Keratinocyte (primary cell): Measurements from ENCODE around the gene DPP10. TPM values are rescaled to one million over a fixed set of nuclear protein-coding genes. Genes with fewer than 3 reads are reported as not detected.

Experiments used
- DNase-seq: peaks from one replicate; pipeline ENCODE4 v3.0.0-alpha.2; 2011; ENCODE audit warnings: low read depth, missing footprints, low spot score
- FAIRE-seq: peaks from 2 replicates; lab custom pipeline; 2011; peaks lifted over from hg19 to GRCh38; lab: Jason Lieb, UNC
- H2AFZ ChIP-seq: 2 replicates; pipeline ENCODE4 v1.6.0; 2012; ENCODE audit warnings: low read length, control low read depth, inconsistent platforms; ENCODE audit not compliant: control insufficient read depth
- H3K27ac ChIP-seq: 2 replicates; pipeline ENCODE4 v1.5.1; 2011; ENCODE audit warnings: low read length; ENCODE audit not compliant: control insufficient read depth, insufficient read depth
- H3K27me3 ChIP-seq: 3 replicates; pipeline ENCODE4 v1.6.0; 2011; ENCODE audit warnings: low read length; ENCODE audit not compliant: control insufficient read depth, insufficient read depth; ENCODE audit errors: extremely low read depth
- H3K36me3 ChIP-seq, 2 experiments: 2 replicates in 1 of 2; 3 replicates in 1 of 2; pipeline ENCODE4 v1.5.1; 2011; ENCODE audit warnings: low read length in 2 of 2, mild to moderate bottlenecking in 1 of 2; ENCODE audit not compliant: control insufficient read depth in 2 of 2, insufficient read depth in 2 of 2; ENCODE audit errors: extremely low read depth in 1 of 2
- H3K4me1 ChIP-seq: 3 replicates; pipeline ENCODE4 v1.5.1; 2011; ENCODE audit warnings: low read length; ENCODE audit not compliant: control insufficient read depth, insufficient read depth; ENCODE audit errors: extremely low read depth
- H3K4me2 ChIP-seq: 3 replicates; pipeline ENCODE4 v1.6.0; 2011; ENCODE audit warnings: low read depth, low read length; ENCODE audit not compliant: control insufficient read depth, insufficient read depth; ENCODE audit errors: extremely low read depth
- H3K4me3 ChIP-seq, 3 experiments: fragments of 200-600 bp in 1 of 3; sonication (generic) in 1 of 3; 2 replicates in 2 of 3; 3 replicates in 1 of 3; pipeline ENCODE4 v1.5.1; 2011 to 2016; ENCODE audit warnings: low read length in 3 of 3, mild to moderate bottlenecking in 3 of 3, control low read depth in 2 of 3, inconsistent platforms in 1 of 3, low read depth in 1 of 3, mixed read lengths in 1 of 3, mixed run types in 1 of 3, moderate library complexity in 1 of 3; ENCODE audit not compliant: control insufficient read depth in 2 of 3, insufficient read depth in 2 of 3; ENCODE audit errors: extremely low read depth in 1 of 3
- H3K79me2 ChIP-seq: 2 replicates; pipeline ENCODE4 v1.6.0; 2012; ENCODE audit warnings: low read length; ENCODE audit not compliant: control insufficient read depth, insufficient read depth
- H3K9ac ChIP-seq: 3 replicates; pipeline ENCODE4 v1.6.0; 2011; ENCODE audit warnings: low read length; ENCODE audit not compliant: control insufficient read depth, insufficient read depth; ENCODE audit errors: extremely low read depth
- H3K9me1 ChIP-seq: 3 replicates; pipeline ENCODE4 v1.6.0; 2011; ENCODE audit warnings: low read length; ENCODE audit not compliant: control insufficient read depth, insufficient read depth; ENCODE audit errors: extremely low read depth
- H3K9me3 ChIP-seq: 2 replicates; pipeline ENCODE4 v1.5.1; 2012; ENCODE audit warnings: low read depth, low read length; ENCODE audit not compliant: control insufficient read depth
- H4K20me1 ChIP-seq: 3 replicates; pipeline ENCODE4 v1.6.0; 2011; ENCODE audit warnings: low read length; ENCODE audit not compliant: control insufficient read depth, insufficient read depth; ENCODE audit errors: extremely low read depth
- EZH2 ChIP-seq: IDR thresholded peaks from one replicate; pipeline ENCODE4 v1.6.1; 2012; ENCODE audit warnings: inconsistent platforms, mild to moderate bottlenecking, low read length, moderate library complexity
- dilution Hi-C: fragments of 300-500 bp; cut with MboI; formaldehyde crosslinking; loops from one replicate; pipeline ENCODE4 v1.7.0; 2020; ENCODE audit warnings: low sequenced_read_pairs; ENCODE audit not compliant: extremely low pct_ligation_motif_present
- polyA plus RNA-seq, 5 experiments: library from polyadenylated mRNA; depleted of rRNA in 3 of 5; stranded (reverse) in 3 of 5; stranded (forward) in 1 of 5; unstranded in 1 of 5; fragments of >200 nt; gene quantifications; 1 replicate in 1 of 5; 2 replicates in 3 of 5; 3 replicates in 1 of 5; pipeline versions ENCODE4 v1.2.1 to v1.2.3, GENCODE V29; 2011 to 2012; ENCODE audit warnings: missing spikeins in 2 of 5, low read depth in 1 of 5, low replicate concordance in 1 of 5
- TF ChIP-seq, protein P1 (sequence below), 3 experiments: IDR thresholded peaks in 1 of 3; conservative IDR thresholded peaks in 1 of 3; optimal IDR thresholded peaks in 1 of 3; 2 replicates in 2 of 3; 3 replicates in 1 of 3; pipeline versions ENCODE3 to v1.5.1; 2011; ENCODE audit warnings: low read length in 3 of 3, mild to moderate bottlenecking in 3 of 3, moderate library complexity in 2 of 3, control low read depth in 1 of 3, inconsistent platforms in 1 of 3; ENCODE audit not compliant: insufficient read depth in 2 of 3; ENCODE audit errors: extremely low read depth in 1 of 3

The DPP10 gene
- polyA plus RNA-seq, 1 donor (not counting 4 experiments of a cell fraction or from before 2014, with no cell fraction given), result not detected

DNA sequence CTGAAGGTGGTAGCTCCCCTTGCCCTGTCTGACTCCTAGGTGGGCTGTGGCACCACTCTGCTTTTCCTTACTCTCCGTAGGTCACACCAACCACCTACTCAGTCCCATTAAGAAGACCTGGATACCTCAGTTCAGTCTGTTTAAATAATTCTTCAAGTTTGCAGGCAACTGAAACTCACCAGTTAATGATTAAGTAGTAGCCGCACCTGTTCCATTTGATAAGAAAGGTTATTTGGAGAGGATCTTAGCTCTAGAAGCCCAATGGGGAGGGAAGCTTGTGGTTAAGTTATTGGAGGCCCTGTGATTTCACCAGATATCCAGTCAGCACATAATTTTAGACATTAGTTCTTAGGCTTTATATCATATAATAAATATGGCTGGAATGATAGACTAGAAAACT is 1193.0 kb downstream of the DPP10 start:
- Histone ChIP-seq H3K4me1 (no peaks in the 10 kb centered on the region), H3K27ac (no peak overlapping the region), H3K79me2 (no peaks in the 10 kb centered on the region), H3K27me3 (no peaks in the 10 kb centered on the region), H3K36me3 (no peaks in the 10 kb centered on the region), H3K9me3 (no peaks in the 10 kb centered on the region), H3K9me1 (no peaks in the 10 kb centered on the region), H3K9ac (no peak overlapping the region), H2AFZ (no peak overlapping the region), H3K4me2 (no peak overlapping the region), H4K20me1 (no peaks in the 10 kb centered on the region), H3K4me3 (no peak overlapping the region)
- TF ChIP-seq, protein P1, sequence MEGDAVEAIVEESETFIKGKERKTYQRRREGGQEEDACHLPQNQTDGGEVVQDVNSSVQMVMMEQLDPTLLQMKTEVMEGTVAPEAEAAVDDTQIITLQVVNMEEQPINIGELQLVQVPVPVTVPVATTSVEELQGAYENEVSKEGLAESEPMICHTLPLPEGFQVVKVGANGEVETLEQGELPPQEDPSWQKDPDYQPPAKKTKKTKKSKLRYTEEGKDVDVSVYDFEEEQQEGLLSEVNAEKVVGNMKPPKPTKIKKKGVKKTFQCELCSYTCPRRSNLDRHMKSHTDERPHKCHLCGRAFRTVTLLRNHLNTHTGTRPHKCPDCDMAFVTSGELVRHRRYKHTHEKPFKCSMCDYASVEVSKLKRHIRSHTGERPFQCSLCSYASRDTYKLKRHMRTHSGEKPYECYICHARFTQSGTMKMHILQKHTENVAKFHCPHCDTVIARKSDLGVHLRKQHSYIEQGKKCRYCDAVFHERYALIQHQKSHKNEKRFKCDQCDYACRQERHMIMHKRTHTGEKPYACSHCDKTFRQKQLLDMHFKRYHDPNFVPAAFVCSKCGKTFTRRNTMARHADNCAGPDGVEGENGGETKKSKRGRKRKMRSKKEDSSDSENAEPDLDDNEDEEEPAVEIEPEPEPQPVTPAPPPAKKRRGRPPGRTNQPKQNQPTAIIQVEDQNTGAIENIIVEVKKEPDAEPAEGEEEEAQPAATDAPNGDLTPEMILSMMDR (optimal IDR thresholded peaks at IDR 0.05 in 1 of 3, IDR thresholded peaks at IDR 0.05 in 1 of 3, conservative IDR thresholded peaks at IDR 0.05 in 1 of 3; ENCODE audit: extremely low read depth in 1 of 3, insufficient read depth in 2 of 3, low read length in 3 of 3), result no peak
- DNase-seq, result no peak
- dilution Hi-C loops, result no loop called here
- no peak for FAIRE-seq

GRCh38 chr2:115649731-115650130 is 1207.3 kb downstream of the DPP10 start:
- H3K9me1 ChIP-seq, result no peaks in the 10 kb centered on the region
- dilution Hi-C loops, result no loop called here

More at GRCh38 chr2:115649731-115650130, 1207.3 kb downstream of the DPP10 start:
- FAIRE-seq (no peak), DNase-seq (no peak)
- no peak overlapping the region for H3K9ac ChIP-seq
- H3K9me3 ChIP-seq, result peaks cover 2% of the 10 kb centered on the region
- H3K36me3 ChIP-seq, result no peaks in the 10 kb centered on the region
- H3K79me2 ChIP-seq, result no peaks in the 10 kb centered on the region
- no peaks in the 10 kb centered on the region for H3K27me3 ChIP-seq
- no peaks in the 10 kb centered on the region for H3K4me1 ChIP-seq
- no peak for TF ChIP-seq EZH2
- TF ChIP-seq, protein P1 (optimal IDR thresholded peaks at IDR 0.05 in 1 of 3, IDR thresholded peaks at IDR 0.05 in 1 of 3, conservative IDR thresholded peaks at IDR 0.05 in 1 of 3; ENCODE audit: extremely low read depth in 1 of 3, insufficient read depth in 2 of 3, low read length in 3 of 3), result no peak
- no peak overlapping the region for H2AFZ ChIP-seq
- H3K4me2 ChIP-seq, result no peak overlapping the region
- no peaks in the 10 kb centered on the region for H4K20me1 ChIP-seq
- H3K27ac ChIP-seq, result no peak overlapping the region
- H3K4me3 ChIP-seq, result no peak overlapping the region
